Activated CD4-positive, alpha-beta T cell treated with anti-CD3 and anti-CD28 coated beads, Interleukin-2, amount 50 U/mL, for 24 hours (primary cell): ENCODE results near the gene TMSB10.
"Not testable (repeated sequence)": the region's sequence is repeated elsewhere in the genome, so short reads cannot be mapped to it uniquely, and the experiment has no call there.

ENCODE experiments used
- DNase-seq, 2 donors: peaks; one replicate each; pipeline ENCODE4 v3.0.0-alpha.2; 2020; ENCODE audit warnings: low read depth in 1 of 2, low spot score in 1 of 2

TMSB10 gene

DNA sequence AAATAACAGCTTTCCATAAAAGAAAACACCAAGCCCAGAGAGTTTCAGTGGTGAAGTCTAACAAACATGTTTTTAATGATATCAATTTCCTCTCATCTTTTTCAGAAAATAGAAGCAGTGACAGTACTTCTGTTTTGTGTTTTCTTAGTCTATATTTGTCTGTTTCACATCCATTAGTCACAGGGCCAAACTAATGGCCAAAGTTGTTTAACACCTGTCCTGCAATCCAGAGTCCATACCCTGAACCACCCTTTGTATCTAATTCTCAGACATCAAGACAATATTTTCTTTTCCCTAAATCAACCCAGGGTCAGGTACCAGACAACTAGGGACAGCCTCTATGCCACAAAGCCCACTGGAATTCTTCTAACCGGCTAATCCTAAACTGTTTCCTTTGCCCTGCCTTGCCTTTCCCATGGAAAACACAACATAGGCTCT, 25.9 kb downstream of the TMSB10 start:
- no peak for DNase-seq

- DNase-seq: peak; percentile 13 to 64
Measured at GRCh38 chr2:84938194-84938879, 32.9 kb downstream of the TMSB10 start.

DNA sequence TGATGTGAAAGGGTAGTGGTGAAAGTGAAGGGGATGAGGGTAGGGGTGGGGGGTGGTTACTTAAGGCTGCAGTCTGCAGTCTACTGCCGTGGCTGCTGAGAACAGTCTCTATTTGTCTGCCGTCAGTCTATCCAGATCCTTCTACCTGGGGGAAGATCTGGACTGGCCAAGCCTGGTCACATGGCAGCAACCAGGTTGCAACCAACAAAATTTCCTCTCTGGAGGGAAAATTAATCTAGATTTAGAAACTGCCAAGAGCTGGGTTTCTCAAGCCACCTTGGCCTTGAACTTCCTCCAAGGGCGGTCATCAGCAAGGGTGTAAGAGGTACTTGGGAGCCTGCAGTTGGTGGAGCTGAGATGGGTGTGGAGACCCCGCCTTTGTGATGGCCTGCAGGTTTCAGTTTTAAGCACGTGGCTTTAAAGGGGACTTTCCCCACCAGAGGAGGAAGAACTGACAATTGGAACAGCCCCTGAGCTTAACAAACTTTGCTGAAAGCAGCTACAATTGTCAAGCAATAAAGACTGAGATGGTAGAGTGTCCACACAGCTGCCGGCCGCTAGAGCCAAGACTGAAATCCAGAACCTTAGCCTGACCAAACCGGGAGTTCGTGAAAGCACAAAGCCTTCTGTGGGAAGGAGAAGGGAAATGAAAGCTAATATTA, 34.1 kb downstream of the TMSB10 start:
- DNase-seq: peak; percentile 46 to 74

DNA sequence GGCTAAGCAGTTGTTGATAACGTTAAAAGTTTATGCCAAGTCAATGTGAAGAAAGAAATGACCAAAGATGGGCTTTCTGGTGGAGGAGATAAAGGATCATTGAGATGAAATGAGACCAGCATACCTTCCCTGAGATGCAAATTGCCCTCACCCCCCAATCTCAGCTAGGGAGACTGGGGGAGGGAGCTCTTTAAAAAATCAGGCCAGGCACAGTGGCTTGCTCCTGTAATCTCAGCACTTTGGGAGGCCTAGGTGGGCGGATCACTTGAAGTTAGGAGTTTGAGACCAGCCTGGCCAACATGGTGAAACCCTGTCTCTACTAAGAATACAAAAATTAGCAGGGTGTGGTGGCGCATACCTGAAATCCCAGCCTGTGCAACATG, 34.6 kb downstream of the TMSB10 start:
- no peak for DNase-seq

GRCh38 chr2:84940831-84941412, 35.5 kb downstream of the TMSB10 start:
- no peak for DNase-seq

DNA sequence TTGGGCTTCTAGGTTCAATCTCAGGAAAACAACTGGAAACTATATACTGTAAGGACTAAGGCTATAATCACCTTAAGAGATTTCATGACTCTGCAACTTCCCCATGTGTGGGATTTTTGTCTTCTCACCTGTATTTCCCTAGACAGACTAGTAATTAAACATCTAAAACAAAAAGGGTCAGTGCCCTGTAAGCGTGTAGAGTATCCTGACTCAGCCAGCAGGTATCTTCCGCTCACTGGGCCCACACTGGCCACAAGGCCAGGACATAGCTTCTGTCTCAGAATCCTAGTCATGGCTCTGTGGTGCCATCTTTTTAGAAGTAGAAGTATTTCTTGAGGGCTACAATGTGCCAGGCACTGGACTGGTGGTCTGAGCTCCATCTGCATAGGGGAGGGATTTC, 36.7 kb downstream of the TMSB10 start:
- no peak for DNase-seq

DNA sequence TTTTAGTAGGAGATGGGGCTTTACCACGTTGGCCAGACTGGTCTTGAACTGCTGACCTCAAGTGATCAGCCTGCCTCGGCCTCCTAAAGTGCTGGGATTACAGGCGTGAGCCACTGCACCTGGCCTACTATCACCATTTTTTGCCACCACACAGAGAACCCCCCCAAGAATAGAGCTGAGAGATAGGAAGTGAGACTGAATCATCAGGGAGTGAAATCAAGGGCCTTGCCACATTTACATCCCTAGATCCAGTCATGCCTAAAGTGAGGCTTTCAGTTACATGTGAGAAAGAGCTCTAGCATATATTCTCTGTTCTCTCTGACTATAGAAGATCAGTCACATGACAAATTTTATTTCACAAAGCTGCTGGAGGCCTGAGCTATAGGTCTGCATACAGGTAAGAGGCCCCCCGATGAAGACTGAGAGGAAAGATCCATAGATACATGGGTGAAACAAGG, 37.5 kb downstream of the TMSB10 start:
- peak in 1 of 2 donors; percentile 11 for DNase-seq

GRCh38 chr2:84944295-84944909, 38.9 kb downstream of the TMSB10 start:
- no peak for DNase-seq

DNA sequence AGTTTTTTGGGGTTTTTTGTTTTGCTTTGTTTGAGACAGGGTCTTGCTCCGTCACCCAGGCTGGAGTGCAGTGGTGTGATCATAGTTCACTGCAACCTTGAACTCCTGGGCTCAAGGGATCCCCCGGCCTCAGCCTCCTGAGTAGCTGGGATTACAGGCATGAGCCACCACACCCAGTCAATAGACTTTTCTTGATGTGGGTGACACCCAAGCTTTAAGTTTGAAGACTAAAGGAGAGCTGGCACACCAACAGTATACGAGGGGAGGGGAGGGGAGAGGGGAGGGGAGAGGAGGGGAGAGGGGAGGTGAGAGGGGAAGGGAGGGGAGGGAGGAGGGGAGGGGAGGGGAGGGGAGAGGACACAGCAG, 40.4 kb downstream of the TMSB10 start:
- not testable (repeated sequence) for DNase-seq

GRCh38 chr2:84946204-84947009, 41.0 kb downstream of the TMSB10 start:
- peak; percentile 46 to 76 for DNase-seq

DNA sequence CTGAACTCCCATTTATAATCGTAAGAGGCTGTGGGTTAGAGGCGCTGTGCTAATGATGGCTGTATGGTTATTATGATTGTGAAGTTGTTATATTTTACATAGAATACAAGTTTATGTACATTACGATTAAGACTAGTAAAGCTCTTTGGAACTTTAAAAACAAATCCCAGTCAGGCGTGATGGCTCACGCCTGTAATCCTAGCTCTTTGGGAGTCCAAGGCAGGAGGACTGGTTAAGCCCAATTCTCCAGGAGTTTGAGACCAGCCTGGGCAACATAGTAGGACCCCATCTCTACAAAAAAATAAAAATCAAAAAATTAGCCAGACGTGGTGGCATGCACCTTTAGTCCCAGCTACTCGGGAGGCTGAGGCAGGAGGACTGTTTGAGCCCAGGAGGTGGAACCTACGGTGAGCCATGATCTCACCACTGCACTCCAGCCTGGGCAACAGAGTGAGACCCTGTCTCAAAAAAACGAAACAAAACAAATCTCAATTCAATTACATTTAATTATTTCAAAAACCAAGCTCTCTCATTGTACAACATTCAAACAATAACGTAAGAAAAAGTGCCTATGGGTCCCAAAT, 41.6 kb downstream of the TMSB10 start:
- no peak for DNase-seq

DNA sequence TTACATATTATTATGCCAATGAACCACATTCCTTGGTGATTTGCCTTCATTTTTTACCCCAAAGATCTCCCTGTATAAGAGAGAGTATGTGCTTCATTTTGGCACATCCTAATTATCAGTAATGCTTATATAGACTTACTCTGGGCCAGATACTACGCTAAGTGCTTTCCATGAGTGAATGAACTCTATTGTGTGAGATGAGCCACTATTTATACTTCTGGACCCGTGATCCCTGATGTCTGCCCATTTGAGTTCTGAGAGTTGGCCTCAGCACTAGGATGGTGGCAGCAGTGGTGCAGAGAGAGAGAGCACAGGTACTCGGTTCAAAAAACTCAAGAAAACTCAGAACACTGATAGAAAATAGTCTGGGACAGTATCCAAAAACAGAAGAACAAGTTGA, 48.1 kb downstream of the TMSB10 start:
- no peak for DNase-seq

DNA sequence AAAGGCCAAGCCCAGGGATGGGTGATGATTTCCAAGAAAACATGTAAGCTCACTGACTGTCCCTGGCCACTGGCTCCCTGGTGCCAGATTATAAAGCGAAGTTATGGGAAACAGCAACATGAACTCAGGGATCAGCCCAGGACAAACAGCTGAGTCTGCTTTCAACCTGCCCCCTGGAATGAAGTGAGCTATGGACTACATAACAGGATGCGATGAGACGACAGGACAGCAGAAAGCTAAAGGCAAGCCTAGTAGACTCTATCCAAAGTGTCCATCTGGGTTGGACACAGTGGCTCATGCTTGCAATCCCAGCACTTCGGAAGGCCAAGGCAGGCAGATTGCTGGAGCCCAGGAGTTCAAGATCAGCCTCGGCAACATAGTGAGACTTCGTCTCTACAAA, 48.9 kb downstream of the TMSB10 start:
- DNase-seq: no peak
